Activated T-cell treated with anti-CD3 and anti-CD28 coated beads, Interleukin-2, amount 50 U/mL, for 24 hours (primary cell): Measurements from ENCODE around the gene KCNJ3.

Experiments used
- DNase-seq: peaks from one replicate; pipeline ENCODE4 v3.0.0-alpha.2; 2020
- H3K27ac Mint-ChIP-seq: 2 replicates; pipeline ENCODE4 v1.8.0; 2020; ENCODE audit warnings: mild to moderate bottlenecking, mixed read lengths
- H3K27me3 Mint-ChIP-seq: 2 replicates; pipeline ENCODE4 v1.8.0; 2020; ENCODE audit warnings: mixed read lengths
- H3K36me3 Mint-ChIP-seq: 2 replicates; pipeline ENCODE4 v1.8.0; 2020; ENCODE audit warnings: low read depth, mixed read lengths
- H3K4me1 Mint-ChIP-seq: 2 replicates; pipeline ENCODE4 v1.8.0; 2020; ENCODE audit warnings: low read depth, mixed read lengths
- H3K4me3 Mint-ChIP-seq: 2 replicates; pipeline ENCODE4 v1.8.0; 2020; ENCODE audit warnings: mild to moderate bottlenecking, moderate library complexity, mixed read lengths
- H3K9me3 Mint-ChIP-seq: 2 replicates; pipeline ENCODE4 v1.8.0; 2020; ENCODE audit warnings: mixed read lengths

KCNJ3 gene, protein sequence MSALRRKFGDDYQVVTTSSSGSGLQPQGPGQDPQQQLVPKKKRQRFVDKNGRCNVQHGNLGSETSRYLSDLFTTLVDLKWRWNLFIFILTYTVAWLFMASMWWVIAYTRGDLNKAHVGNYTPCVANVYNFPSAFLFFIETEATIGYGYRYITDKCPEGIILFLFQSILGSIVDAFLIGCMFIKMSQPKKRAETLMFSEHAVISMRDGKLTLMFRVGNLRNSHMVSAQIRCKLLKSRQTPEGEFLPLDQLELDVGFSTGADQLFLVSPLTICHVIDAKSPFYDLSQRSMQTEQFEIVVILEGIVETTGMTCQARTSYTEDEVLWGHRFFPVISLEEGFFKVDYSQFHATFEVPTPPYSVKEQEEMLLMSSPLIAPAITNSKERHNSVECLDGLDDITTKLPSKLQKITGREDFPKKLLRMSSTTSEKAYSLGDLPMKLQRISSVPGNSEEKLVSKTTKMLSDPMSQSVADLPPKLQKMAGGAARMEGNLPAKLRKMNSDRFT

DNA sequence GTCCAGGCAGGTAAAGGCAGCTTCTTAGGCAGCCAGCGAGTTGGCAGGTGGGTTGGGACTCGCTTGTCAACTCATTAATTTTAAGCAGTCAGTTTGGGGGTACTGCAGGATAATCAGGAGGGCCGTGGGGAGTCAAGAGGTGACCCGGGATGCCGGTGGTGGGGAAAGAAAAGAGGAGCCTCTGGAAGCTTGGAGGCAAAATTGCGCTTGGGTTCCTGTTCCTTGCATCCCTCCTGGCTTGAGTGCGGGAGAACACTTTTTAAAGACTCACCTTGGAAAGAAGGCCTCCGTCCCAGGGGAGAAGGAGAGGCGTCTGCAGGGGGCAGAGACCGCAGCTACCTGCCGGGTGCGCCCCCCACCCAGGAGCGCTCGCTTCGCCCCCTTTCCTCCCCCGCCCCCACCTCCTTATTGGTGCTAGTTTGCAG is at the start of gene KCNJ3:
Gene KCNJ3, plus strand, starts transcription at position 400 of the 425 bp plus-strand sequence. CDS start 81 bp downstream, outside the sequence.
- H3K4me1 Mint-ChIP-seq: peaks cover 5% of the 10 kb centered on the region
- no peak for DNase-seq
- H3K27ac Mint-ChIP-seq: no peak within 1 kb of the TSS
- peaks cover 41% of the 10 kb centered on the region for H3K27me3 Mint-ChIP-seq
- no peaks in the 10 kb centered on the region for H3K36me3 Mint-ChIP-seq
- peaks cover 2% of the 10 kb centered on the region for H3K9me3 Mint-ChIP-seq
- H3K4me3 Mint-ChIP-seq: no peak within 1 kb of the TSS

DNA sequence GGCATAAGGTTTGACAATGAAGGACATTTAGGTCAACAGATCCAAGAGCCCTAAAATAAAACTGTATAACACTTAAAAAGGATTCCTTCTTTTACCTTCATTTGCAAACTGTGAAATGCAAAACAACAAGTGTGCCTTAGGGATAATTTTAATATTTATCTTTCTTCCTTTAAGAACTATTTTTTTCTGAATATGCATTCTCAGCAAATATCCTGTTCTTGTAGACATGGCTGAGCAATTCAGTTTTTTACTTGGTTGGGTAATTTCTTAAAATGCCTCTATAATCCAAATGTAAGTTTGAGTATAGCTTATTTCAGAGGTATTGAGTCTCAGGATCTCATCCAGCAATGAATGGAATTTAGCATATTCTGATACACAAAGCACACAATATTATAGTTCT is 43.0 kb upstream of the KCNJ3 start:
- Mint-ChIP-seq H3K4me3 (no peak overlapping the region), H3K27ac (no peak overlapping the region), H3K36me3 (no peaks in the 10 kb centered on the region), H3K4me1 (no peaks in the 10 kb centered on the region), H3K9me3 (no peaks in the 10 kb centered on the region), H3K27me3 (no peaks in the 10 kb centered on the region)
- no peak for DNase-seq

GRCh38 chr2:154658854-154659253 is 39.6 kb upstream of the KCNJ3 start:
- H3K4me1 Mint-ChIP-seq: no peaks in the 10 kb centered on the region
- H3K27me3 Mint-ChIP-seq: no peaks in the 10 kb centered on the region
- H3K36me3 Mint-ChIP-seq: no peaks in the 10 kb centered on the region
- H3K9me3 Mint-ChIP-seq: peaks cover 4% of the 10 kb centered on the region
- no peak overlapping the region for H3K27ac Mint-ChIP-seq
- H3K4me3 Mint-ChIP-seq: no peak overlapping the region
- DNase-seq: no peak

DNA sequence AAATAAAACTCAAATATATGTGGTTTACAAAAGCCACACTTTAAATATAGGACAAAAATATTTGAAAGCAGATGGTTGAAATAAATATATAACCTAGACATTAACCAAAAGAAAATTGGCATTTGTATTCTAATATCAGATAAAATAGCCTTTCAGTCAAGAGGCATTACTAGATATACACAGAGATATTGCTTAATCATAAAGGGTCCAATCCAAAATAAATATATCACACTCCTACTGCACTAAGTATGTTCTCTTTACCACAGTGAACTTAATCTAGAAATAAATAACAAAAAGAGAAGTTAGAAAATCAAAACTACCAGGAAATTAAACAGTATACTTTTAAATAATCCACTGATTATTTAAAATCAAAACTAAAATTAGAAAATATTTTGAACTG is 34.2 kb upstream of the KCNJ3 start:
- Mint-ChIP-seq H3K27me3 (no peaks in the 10 kb centered on the region), H3K4me3 (no peak overlapping the region), H3K27ac (no peak overlapping the region), H3K36me3 (no peaks in the 10 kb centered on the region), H3K4me1 (no peaks in the 10 kb centered on the region), H3K9me3 (peaks cover 4% of the 10 kb centered on the region)
- DNase-seq: no peak

DNA sequence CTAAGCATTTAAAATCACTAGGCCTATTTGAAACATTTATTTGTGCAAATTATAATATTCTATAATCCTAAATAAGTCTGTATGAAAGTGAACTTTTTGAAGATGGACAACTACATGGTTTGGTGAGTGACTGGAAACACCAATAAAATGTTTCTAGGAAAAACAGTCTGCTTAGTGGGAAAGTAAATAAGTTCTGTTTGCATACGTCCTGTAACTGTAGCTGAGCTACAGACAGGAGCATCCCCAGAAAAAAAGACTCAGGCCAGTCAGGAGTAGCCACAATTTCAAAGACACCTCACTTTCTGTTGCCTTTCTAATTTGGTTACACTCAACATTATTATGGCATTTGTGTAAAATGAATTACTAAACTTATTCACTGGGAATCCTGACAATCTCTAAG is 28.4 kb upstream of the KCNJ3 start:
- no peak overlapping the region for H3K27ac Mint-ChIP-seq
- no peak for DNase-seq
- no peaks in the 10 kb centered on the region for H3K4me1 Mint-ChIP-seq
- H3K9me3 Mint-ChIP-seq: no peaks in the 10 kb centered on the region
- H3K27me3 Mint-ChIP-seq: no peaks in the 10 kb centered on the region
- H3K36me3 Mint-ChIP-seq: no peaks in the 10 kb centered on the region
- H3K4me3 Mint-ChIP-seq: no peak overlapping the region

- H3K27ac Mint-ChIP-seq: no peak overlapping the region
- no peak overlapping the region for H3K4me3 Mint-ChIP-seq
- H3K27me3 Mint-ChIP-seq: no peaks in the 10 kb centered on the region
- no peak for DNase-seq
- no peaks in the 10 kb centered on the region for H3K4me1 Mint-ChIP-seq
- H3K36me3 Mint-ChIP-seq: no peaks in the 10 kb centered on the region
- H3K9me3 Mint-ChIP-seq: no peaks in the 10 kb centered on the region
These were observed 24.8 kb upstream of the KCNJ3 start for GRCh38 chr2:154673694-154674093.

GRCh38 chr2:154677401-154677800 is 21.1 kb upstream of the KCNJ3 start:
- no peak overlapping the region for H3K27ac Mint-ChIP-seq
- no peaks in the 10 kb centered on the region for H3K36me3 Mint-ChIP-seq
- peaks cover 2% of the 10 kb centered on the region for H3K9me3 Mint-ChIP-seq
- H3K4me3 Mint-ChIP-seq: no peak overlapping the region
- H3K27me3 Mint-ChIP-seq: no peaks in the 10 kb centered on the region
- DNase-seq: no peak
- H3K4me1 Mint-ChIP-seq: no peaks in the 10 kb centered on the region

- Mint-ChIP-seq H3K4me1 (no peaks in the 10 kb centered on the region), H3K4me3 (no peak overlapping the region), H3K36me3 (no peaks in the 10 kb centered on the region), H3K27me3 (no peaks in the 10 kb centered on the region), H3K27ac (no peak overlapping the region), H3K9me3 (peaks cover 5% of the 10 kb centered on the region)
- no peak for DNase-seq
These were observed 16.8 kb upstream of the KCNJ3 start for GRCh38 chr2:154681741-154682140.

GRCh38 chr2:154686162-154686561 is 12.3 kb upstream of the KCNJ3 start:
- H3K27me3 Mint-ChIP-seq: no peaks in the 10 kb centered on the region
- peaks cover 5% of the 10 kb centered on the region for H3K9me3 Mint-ChIP-seq
- H3K27ac Mint-ChIP-seq: no peak overlapping the region
- H3K4me3 Mint-ChIP-seq: no peak overlapping the region
- no peaks in the 10 kb centered on the region for H3K36me3 Mint-ChIP-seq
- DNase-seq: no peak
- no peaks in the 10 kb centered on the region for H3K4me1 Mint-ChIP-seq

DNA sequence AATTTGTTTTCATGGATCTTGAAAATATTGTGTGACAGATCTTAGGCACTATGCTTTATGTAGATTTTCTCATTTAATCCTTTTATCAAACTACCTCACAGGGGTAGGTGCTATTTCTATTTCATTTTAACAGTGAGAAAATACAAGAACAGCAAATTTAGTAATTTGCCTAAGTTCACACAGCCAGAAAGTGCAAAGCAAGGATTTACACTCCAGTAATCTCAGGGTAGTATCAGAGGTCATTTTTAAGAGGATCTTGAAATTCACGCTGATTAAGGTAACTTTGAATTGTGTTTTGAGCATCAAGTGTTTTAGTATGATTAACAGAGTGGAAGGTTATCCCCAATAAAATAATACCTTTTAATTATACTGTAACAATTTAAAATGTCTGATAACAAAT is 10.1 kb upstream of the KCNJ3 start:
- H3K9me3 Mint-ChIP-seq: no peaks in the 10 kb centered on the region
- H3K4me1 Mint-ChIP-seq: no peaks in the 10 kb centered on the region
- no peak overlapping the region for H3K4me3 Mint-ChIP-seq
- H3K27me3 Mint-ChIP-seq: no peaks in the 10 kb centered on the region
- no peak for DNase-seq
- no peaks in the 10 kb centered on the region for H3K36me3 Mint-ChIP-seq
- H3K27ac Mint-ChIP-seq: no peak overlapping the region

DNA sequence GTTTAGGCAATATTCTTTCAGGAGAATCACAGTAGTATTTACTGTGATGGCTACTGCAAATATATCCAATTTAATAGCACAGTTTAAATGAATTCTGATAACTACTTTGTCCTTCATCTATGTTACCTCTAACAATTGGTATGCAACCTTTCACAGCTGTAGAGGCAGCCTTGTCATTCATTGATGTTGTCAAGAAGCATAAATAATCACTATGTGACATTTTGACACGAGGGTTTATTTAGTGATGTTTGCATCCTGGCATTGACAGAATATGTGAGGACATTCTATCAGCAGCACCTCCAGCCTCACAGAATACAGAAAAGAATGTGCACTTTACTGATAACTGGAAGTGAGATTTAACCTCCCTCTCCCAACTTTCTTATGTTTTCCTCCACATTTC is 9.3 kb upstream of the KCNJ3 start:
- H3K27me3 Mint-ChIP-seq: no peaks in the 10 kb centered on the region
- H3K9me3 Mint-ChIP-seq: no peaks in the 10 kb centered on the region
- no peak overlapping the region for H3K27ac Mint-ChIP-seq
- H3K4me3 Mint-ChIP-seq: no peak overlapping the region
- DNase-seq: no peak
- H3K4me1 Mint-ChIP-seq: no peaks in the 10 kb centered on the region
- H3K36me3 Mint-ChIP-seq: no peaks in the 10 kb centered on the region

GRCh38 chr2:154692927-154693326 is 5.6 kb upstream of the KCNJ3 start:
- H3K4me1 Mint-ChIP-seq: no peaks in the 10 kb centered on the region
- H3K36me3 Mint-ChIP-seq: no peaks in the 10 kb centered on the region
- no peak overlapping the region for H3K4me3 Mint-ChIP-seq
- H3K9me3 Mint-ChIP-seq: no peaks in the 10 kb centered on the region
- H3K27me3 Mint-ChIP-seq: peaks cover 23% of the 10 kb centered on the region
- no peak overlapping the region for H3K27ac Mint-ChIP-seq
- DNase-seq: no peak

DNA sequence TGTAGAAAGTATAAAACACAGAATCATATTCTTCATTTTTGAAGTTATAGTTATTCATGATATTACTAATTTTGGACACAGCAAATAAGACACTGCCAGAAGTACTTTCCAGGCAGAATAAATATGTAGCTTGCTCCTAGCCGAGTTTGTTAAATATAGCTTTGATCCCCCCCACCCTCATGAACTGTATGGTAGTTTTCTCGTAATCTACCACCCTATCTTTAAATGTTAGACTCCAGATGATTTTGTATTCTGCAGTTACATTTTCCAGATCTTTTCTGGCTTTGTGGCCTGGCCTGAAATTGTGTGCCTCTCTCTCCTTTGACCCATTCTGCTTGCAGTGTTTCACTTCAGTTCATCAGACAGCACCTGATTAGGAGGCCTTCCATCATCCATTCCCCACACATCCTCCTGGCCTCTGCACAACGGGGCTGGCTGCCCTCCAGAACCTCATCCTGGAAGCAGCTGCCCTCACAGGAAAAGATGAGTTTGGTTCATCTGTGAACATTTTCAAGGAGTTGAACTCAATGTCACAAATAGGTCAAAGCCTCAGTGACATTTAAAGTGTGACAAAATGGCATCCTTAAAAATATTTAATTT is 4.7 kb upstream of the KCNJ3 start:
- Mint-ChIP-seq H3K4me1 (no peaks in the 10 kb centered on the region), H3K27me3 (peaks cover 30% of the 10 kb centered on the region), H3K4me3 (no peak overlapping the region), H3K9me3 (no peaks in the 10 kb centered on the region), H3K36me3 (no peaks in the 10 kb centered on the region), H3K27ac (no peak overlapping the region)
- no peak for DNase-seq

DNA sequence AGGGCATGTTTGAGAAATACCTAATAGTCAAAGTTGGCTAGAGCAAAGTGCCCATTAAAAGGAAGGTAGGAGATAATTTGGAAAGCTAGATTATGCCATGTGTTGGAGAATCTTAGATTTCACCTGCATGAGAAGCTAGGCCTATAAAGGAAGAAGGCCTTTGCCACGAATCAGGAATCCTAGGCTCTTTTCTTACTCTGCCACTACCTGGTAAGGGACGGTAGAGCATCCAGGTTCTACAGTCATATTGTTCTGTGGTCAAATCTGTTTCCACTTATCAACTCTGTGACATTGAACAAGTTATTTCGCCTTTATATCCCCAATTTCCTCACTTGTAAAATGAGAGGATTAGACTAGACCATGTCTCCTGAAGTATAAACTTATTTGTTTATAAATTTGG is 3.6 kb upstream of the KCNJ3 start:
- Mint-ChIP-seq H3K4me3 (no peak overlapping the region), H3K27me3 (peaks cover 41% of the 10 kb centered on the region), H3K9me3 (peaks cover 2% of the 10 kb centered on the region), H3K27ac (no peak overlapping the region), H3K4me1 (peaks cover 5% of the 10 kb centered on the region), H3K36me3 (no peaks in the 10 kb centered on the region)
- no peak for DNase-seq

DNA sequence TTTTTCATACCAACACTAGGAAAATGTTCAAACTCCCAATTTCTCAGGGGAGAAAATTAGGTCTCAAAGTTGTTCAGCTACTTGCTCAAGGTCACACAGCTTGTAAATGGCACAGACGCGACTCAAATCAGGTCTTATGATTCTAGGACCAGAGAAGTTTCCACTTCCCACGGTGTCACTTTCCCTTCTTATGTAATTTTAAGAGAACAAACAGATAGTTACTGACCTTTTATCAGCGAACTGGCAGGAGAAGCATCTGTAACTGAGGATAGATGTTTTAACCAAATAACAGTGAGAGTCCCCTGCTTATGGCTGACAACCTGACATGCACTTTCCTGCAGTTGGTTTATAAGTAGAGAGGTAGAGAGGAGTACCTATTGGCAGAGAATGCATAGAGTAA is 2.1 kb upstream of the KCNJ3 start:
- Mint-ChIP-seq H3K36me3 (no peaks in the 10 kb centered on the region), H3K4me1 (peaks cover 5% of the 10 kb centered on the region), H3K27ac (no peak overlapping the region), H3K4me3 (no peak overlapping the region), H3K27me3 (peaks cover 41% of the 10 kb centered on the region), H3K9me3 (peaks cover 2% of the 10 kb centered on the region)
- DNase-seq: no peak
